PC-3 (cell line): ENCODE measurements around the gene PRKN. TPM values are rescaled to one million over a fixed set of nuclear protein-coding genes. Genes with fewer than 3 reads are reported as not detected.

Experiments used
- ATAC-seq: fragments of 200-7000 bp; cut with Tn5 transposase; 2 replicates; pipeline ENCODE4 v1.9.1; 2020; ENCODE audit warnings: mild to moderate bottlenecking, moderate library complexity
- BruUV-seq: library from RNA; stranded (reverse); fragments of 400-500 nt; replicated peaks from 2 replicates; lab custom pipeline; 2021; lab: Mats Ljungman, UMichigan
- CTCF ChIA-PET: fragments of 300-600 bp; sonication (Branson Sonifier 250); formaldehyde crosslinking; loops from one replicate; lab custom pipeline; 2022; ENCODE audit warnings: antibody characterized with exemption; lab: Charles Lee
- POLR2A ChIA-PET: fragments of 300-600 bp; sonication (Branson Sonifier 250); formaldehyde crosslinking; loops from one replicate; lab custom pipeline; 2022; ENCODE audit warnings: antibody characterized with exemption; ENCODE audit not compliant: unreplicated experiment; lab: Charles Lee
- DNase-seq: peaks from one replicate; pipeline ENCODE4 v3.0.0-alpha.2; 2015
- H2AFZ ChIP-seq: fragments of 300-600 bp; sonication (generic); 2 replicates; pipeline ENCODE4 v1.6.0; 2016; ENCODE audit warnings: antibody characterized with exemption, low read length
- H3F3A ChIP-seq: fragments of 300-600 bp; sonication (generic); one replicate; pipeline ENCODE4 v1.6.0; 2017; ENCODE audit warnings: antibody characterized with exemption, low read length, control low read depth, mild to moderate bottlenecking; ENCODE audit not compliant: unreplicated experiment
- H3K27ac ChIP-seq: fragments of 300-600 bp; sonication (generic); 2 replicates; pipeline ENCODE4 v1.5.1; 2016; ENCODE audit warnings: mild to moderate bottlenecking, low read length
- H3K27me3 ChIP-seq: fragments of 300-600 bp; sonication (generic); 2 replicates; pipeline ENCODE4 v1.6.1; 2016; ENCODE audit warnings: low read length, mixed read lengths
- H3K36me3 ChIP-seq: fragments of 300-600 bp; sonication (generic); 2 replicates; pipeline ENCODE4 v1.6.1; 2016; ENCODE audit warnings: low read depth, mixed run types, low read length, mixed read lengths
- H3K4me1 ChIP-seq: fragments of 300-600 bp; sonication (generic); 2 replicates; pipeline ENCODE4 v1.5.1; 2016; ENCODE audit warnings: low read length; ENCODE audit not compliant: insufficient read depth
- H3K4me2 ChIP-seq: fragments of 300-600 bp; sonication (generic); 2 replicates; pipeline ENCODE4 v1.6.0; 2016; ENCODE audit warnings: low read length
- H3K4me3 ChIP-seq: fragments of 300-600 bp; sonication (generic); 2 replicates; pipeline ENCODE4 v1.5.1; 2016; ENCODE audit warnings: mild to moderate bottlenecking, low read length, mixed read lengths
- H3K79me2 ChIP-seq: fragments of 300-600 bp; sonication (generic); 2 replicates; pipeline ENCODE4 v1.6.1; 2017; ENCODE audit warnings: low read length, mixed read lengths
- H3K9ac ChIP-seq: fragments of 300-600 bp; sonication (generic); 2 replicates; pipeline ENCODE4 v1.6.0; 2016; ENCODE audit warnings: mild to moderate bottlenecking, low read length
- H3K9me2 ChIP-seq: fragments of 300-600 bp; sonication (generic); replicated peaks from 2 replicates; pipeline ENCODE4 v1.6.1; 2016; ENCODE audit warnings: mixed run types, low read length, mixed read lengths
- H3K9me3 ChIP-seq: fragments of 300-600 bp; sonication (generic); 2 replicates; pipeline ENCODE4 v1.6.1; 2016; ENCODE audit warnings: low read length, mixed read lengths
- H4K20me1 ChIP-seq: fragments of 300-600 bp; sonication (generic); 2 replicates; pipeline ENCODE4 v1.6.1; 2016; ENCODE audit warnings: low read length, mixed read lengths
- CTCF ChIP-seq: fragments of 300-600 bp; sonication (generic); conservative IDR thresholded peaks from 2 replicates; pipeline ENCODE4 v1.5.1; 2017; ENCODE audit warnings: antibody characterized with exemption, low read depth, mild to moderate bottlenecking, low read length
- EZH2 ChIP-seq: fragments of 300-600 bp; sonication (generic); IDR thresholded peaks from one replicate; pipeline ENCODE4 v1.6.1; 2017; ENCODE audit warnings: antibody characterized with exemption, mild to moderate bottlenecking, low read length; ENCODE audit not compliant: unreplicated experiment
- EZH2phosphoT487 ChIP-seq: fragments of 300-600 bp; sonication (generic); IDR thresholded peaks from 2 replicates; pipeline ENCODE4 v1.6.1; 2018; ENCODE audit warnings: mild to moderate bottlenecking, antibody characterized with exemption, low read length, borderline replicate concordance
- intact Hi-C: fragments of 100-400 bp; cut with micrococcal nuclease; formaldehyde crosslinking; loops from 2 replicates; pipeline ENCODE4 v1.9.0; 2023
- total RNA-seq: library from RNA; depleted of rRNA; stranded (reverse); fragments of >200 nt; gene quantifications from 2 replicates; pipeline ENCODE4 v1.2.3, GENCODE V29; 2014

The PRKN gene
- total RNA-seq, 1 experiment from 2014 or later: not detected

GRCh38 chr6:161833099-161833860, 894.3 kb downstream of the PRKN start:
- intact Hi-C loops: no loop called here
- no peak overlapping the region for H3K27ac ChIP-seq
- H3K9me2 ChIP-seq: no peaks in the 10 kb centered on the region
- H3K27me3 ChIP-seq: peaks cover 47% of the 10 kb centered on the region
- no peak for ATAC-seq
- TF ChIP-seq CTCF: no peak
- TF ChIP-seq EZH2: no peak
- no peak for TF ChIP-seq EZH2phosphoT487
- no peaks in the 10 kb centered on the region for H3K9me3 ChIP-seq
- BruUV-seq: no TSS peak
- no peak overlapping the region for H3K4me2 ChIP-seq
- no peaks in the 10 kb centered on the region for H3F3A ChIP-seq
- DNase-seq: no peak
- no peaks in the 10 kb centered on the region for H3K36me3 ChIP-seq
- CTCF ChIA-PET: no interaction called here
- no peaks in the 10 kb centered on the region for H4K20me1 ChIP-seq
- no peak overlapping the region for H2AFZ ChIP-seq
- H3K4me1 ChIP-seq: no peaks in the 10 kb centered on the region
- H3K79me2 ChIP-seq: no peaks in the 10 kb centered on the region
- no peak overlapping the region for H3K9ac ChIP-seq
- POLR2A ChIA-PET: no interaction called here
- no peak overlapping the region for H3K4me3 ChIP-seq

- Histone ChIP-seq H3K9me2 (no peaks in the 10 kb centered on the region), H3K4me1 (no peaks in the 10 kb centered on the region), H2AFZ (no peak overlapping the region), H3K36me3 (no peaks in the 10 kb centered on the region), H3F3A (no peaks in the 10 kb centered on the region), H3K9me3 (no peaks in the 10 kb centered on the region), H3K27me3 (peaks cover 52% of the 10 kb centered on the region), H3K9ac (no peak overlapping the region), H3K27ac (no peak overlapping the region), H3K79me2 (no peaks in the 10 kb centered on the region), H3K4me3 (no peak overlapping the region), H4K20me1 (no peaks in the 10 kb centered on the region), H3K4me2 (no peak overlapping the region)
- DNase-seq (no peak), ATAC-seq (no peak)
- POLR2A ChIA-PET: no interaction called here
- CTCF ChIA-PET: no interaction called here
- BruUV-seq: no TSS peak
- intact Hi-C loops: no loop called here
- TF ChIP-seq EZH2 (no peak), EZH2phosphoT487 (no peak), CTCF (no peak)
Observed at GRCh38 chr6:161832622-161833021, 894.9 kb downstream of the PRKN start.

GRCh38 chr6:161830866-161831616, 896.5 kb downstream of the PRKN start:
- Histone ChIP-seq H3K79me2 (no peaks in the 10 kb centered on the region), H3K4me3 (no peak overlapping the region), H3K9me3 (no peaks in the 10 kb centered on the region), H3K9me2 (no peaks in the 10 kb centered on the region), H2AFZ (no peak overlapping the region), H3K4me1 (no peaks in the 10 kb centered on the region), H3K36me3 (no peaks in the 10 kb centered on the region), H4K20me1 (no peaks in the 10 kb centered on the region), H3F3A (no peaks in the 10 kb centered on the region), H3K9ac (no peak overlapping the region), H3K27ac (no peak overlapping the region), H3K4me2 (no peak overlapping the region), H3K27me3 (peaks cover 61% of the 10 kb centered on the region)
- intact Hi-C loops: no loop called here
- ChIA-PET CTCF (no interaction called here), POLR2A (no interaction called here)
- no peak for TF ChIP-seq CTCF
- no peak for TF ChIP-seq EZH2
- no peak for TF ChIP-seq EZH2phosphoT487
- DNase-seq: no peak
- BruUV-seq: no TSS peak
- ATAC-seq: no peak
